ENCODE data around the gene IRAK1. TPM values are rescaled to one million over a fixed set of nuclear protein-coding genes. Genes with fewer than 3 reads are reported as not detected.

Gene IRAK1
- total and polyA plus RNA-seq, 2 of the 13 experiments (the other 11 are each of a cell fraction or from before 2014, with no cell fraction given), result 57.7 to 77.3 TPM

GRCh38 chrX:154056770-154057241, 37.1 kb upstream of the IRAK1 start (continued):
- TF ChIP-seq, protein P1, sequence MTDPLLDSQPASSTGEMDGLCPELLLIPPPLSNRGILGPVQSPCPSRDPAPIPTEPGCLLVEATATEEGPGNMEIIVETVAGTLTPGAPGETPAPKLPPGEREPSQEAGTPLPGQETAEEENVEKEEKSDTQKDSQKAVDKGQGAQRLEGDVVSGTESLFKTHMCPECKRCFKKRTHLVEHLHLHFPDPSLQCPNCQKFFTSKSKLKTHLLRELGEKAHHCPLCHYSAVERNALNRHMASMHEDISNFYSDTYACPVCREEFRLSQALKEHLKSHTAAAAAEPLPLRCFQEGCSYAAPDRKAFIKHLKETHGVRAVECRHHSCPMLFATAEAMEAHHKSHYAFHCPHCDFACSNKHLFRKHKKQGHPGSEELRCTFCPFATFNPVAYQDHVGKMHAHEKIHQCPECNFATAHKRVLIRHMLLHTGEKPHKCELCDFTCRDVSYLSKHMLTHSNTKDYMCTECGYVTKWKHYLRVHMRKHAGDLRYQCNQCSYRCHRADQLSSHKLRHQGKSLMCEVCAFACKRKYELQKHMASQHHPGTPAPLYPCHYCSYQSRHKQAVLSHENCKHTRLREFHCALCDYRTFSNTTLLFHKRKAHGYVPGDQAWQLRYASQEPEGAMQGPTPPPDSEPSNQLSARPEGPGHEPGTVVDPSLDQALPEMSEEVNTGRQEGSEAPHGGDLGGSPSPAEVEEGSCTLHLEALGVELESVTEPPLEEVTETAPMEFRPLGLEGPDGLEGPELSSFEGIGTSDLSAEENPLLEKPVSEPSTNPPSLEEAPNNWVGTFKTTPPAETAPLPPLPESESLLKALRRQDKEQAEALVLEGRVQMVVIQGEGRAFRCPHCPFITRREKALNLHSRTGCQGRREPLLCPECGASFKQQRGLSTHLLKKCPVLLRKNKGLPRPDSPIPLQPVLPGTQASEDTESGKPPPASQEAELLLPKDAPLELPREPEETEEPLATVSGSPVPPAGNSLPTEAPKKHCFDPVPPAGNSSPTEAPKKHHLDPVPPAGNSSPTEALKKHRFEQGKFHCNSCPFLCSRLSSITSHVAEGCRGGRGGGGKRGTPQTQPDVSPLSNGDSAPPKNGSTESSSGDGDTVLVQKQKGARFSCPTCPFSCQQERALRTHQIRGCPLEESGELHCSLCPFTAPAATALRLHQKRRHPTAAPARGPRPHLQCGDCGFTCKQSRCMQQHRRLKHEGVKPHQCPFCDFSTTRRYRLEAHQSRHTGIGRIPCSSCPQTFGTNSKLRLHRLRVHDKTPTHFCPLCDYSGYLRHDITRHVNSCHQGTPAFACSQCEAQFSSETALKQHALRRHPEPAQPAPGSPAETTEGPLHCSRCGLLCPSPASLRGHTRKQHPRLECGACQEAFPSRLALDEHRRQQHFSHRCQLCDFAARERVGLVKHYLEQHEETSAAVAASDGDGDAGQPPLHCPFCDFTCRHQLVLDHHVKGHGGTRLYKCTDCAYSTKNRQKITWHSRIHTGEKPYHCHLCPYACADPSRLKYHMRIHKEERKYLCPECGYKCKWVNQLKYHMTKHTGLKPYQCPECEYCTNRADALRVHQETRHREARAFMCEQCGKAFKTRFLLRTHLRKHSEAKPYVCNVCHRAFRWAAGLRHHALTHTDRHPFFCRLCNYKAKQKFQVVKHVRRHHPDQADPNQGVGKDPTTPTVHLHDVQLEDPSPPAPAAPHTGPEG (CRISPR knock-in tag; IDR thresholded peaks at IDR 0.05), result no peak
- TF ChIP-seq ZNF597 (CRISPR knock-in tag; IDR thresholded peaks at IDR 0.05) (no peak), MAX (IDR thresholded peaks at IDR 0.05) (peak; percentile 98), YEATS4 (CRISPR knock-in tag; IDR thresholded peaks at IDR 0.05; ENCODE audit: borderline replicate concordance) (peak; percentile 94), MIER3 (CRISPR knock-in tag; IDR thresholded peaks at IDR 0.05; ENCODE audit: borderline replicate concordance) (peak; percentile 61; the same call in 1 of the 2 replicates), ATF2 (CRISPR knock-in tag; IDR thresholded peaks at IDR 0.05) (peak; percentile 90), YY1 (IDR thresholded peaks at IDR 0.05; ENCODE audit: insufficient read depth, insufficient replicate concordance, low read depth, low read length) (no peak), CEBPB (IDR thresholded peaks at IDR 0.05; ENCODE audit: borderline replicate concordance, low read depth, low read length) (peak; percentile 95), ADNP (CRISPR knock-in tag; IDR thresholded peaks at IDR 0.05) (no peak), HBP1 (CRISPR knock-in tag; IDR thresholded peaks at IDR 0.05; ENCODE audit: low read depth) (0 out of 2 replicates have a peak, but pooled peaks have one; percentile 68), MXD1 (CRISPR knock-in tag; IDR thresholded peaks at IDR 0.05) (no peak), NFYB (CRISPR knock-in tag; IDR thresholded peaks at IDR 0.05) (no peak)
- TF ChIP-seq, protein P2, sequence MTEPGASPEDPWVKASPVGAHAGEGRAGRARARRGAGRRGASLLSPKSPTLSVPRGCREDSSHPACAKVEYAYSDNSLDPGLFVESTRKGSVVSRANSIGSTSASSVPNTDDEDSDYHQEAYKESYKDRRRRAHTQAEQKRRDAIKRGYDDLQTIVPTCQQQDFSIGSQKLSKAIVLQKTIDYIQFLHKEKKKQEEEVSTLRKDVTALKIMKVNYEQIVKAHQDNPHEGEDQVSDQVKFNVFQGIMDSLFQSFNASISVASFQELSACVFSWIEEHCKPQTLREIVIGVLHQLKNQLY (CRISPR knock-in tag; IDR thresholded peaks at IDR 0.05), result peak; percentile 95
- TF ChIP-seq, protein P3, sequence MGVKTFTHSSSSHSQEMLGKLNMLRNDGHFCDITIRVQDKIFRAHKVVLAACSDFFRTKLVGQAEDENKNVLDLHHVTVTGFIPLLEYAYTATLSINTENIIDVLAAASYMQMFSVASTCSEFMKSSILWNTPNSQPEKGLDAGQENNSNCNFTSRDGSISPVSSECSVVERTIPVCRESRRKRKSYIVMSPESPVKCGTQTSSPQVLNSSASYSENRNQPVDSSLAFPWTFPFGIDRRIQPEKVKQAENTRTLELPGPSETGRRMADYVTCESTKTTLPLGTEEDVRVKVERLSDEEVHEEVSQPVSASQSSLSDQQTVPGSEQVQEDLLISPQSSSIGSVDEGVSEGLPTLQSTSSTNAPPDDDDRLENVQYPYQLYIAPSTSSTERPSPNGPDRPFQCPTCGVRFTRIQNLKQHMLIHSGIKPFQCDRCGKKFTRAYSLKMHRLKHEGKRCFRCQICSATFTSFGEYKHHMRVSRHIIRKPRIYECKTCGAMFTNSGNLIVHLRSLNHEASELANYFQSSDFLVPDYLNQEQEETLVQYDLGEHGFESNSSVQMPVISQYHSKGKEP (CRISPR knock-in tag; IDR thresholded peaks at IDR 0.05), result no peak

Measured in HepG2 (cell line).